H7 (cell line): ENCODE data around the gene RAD9B. TPM values are rescaled to one million over a fixed set of nuclear protein-coding genes. Genes with fewer than 3 reads are reported as not detected.

Experiments
- total RNA-seq: library from RNA; depleted of rRNA; stranded (reverse); fragments of >200 nt; shearing (Covaris generic); gene quantifications from 2 replicates; pipeline ENCODE4 v1.2.3, GENCODE V29; 2014; rRNA removed

RAD9B gene
- total RNA-seq, 1 experiment from 2014 or later = not detected

Other genes starting within 250 kb of the RAD9B start
- 98.7 and 107 TPM in 2 replicates for gene ATP2A2, start 221.1 kb upstream of the RAD9B start, total RNA-seq
- 77.3 and 90.4 TPM in 2 replicates for gene ANAPC7, start 98.6 kb upstream of the RAD9B start, total RNA-seq
- gene ARPC3, start 52.0 kb upstream of the RAD9B start, total RNA-seq = 237 and 256 TPM in 2 replicates
- gene GPN3, start 34.1 kb upstream of the RAD9B start, total RNA-seq = 32.7 and 37.5 TPM in 2 replicates
- gene FAM216A, start 33.5 kb upstream of the RAD9B start, total RNA-seq = 22.4 and 34.7 TPM in 2 replicates
- gene VPS29, start 220 bp upstream of the RAD9B start, total RNA-seq = 43.3 and 58.1 TPM in 2 replicates
- gene PPTC7, start 81.0 kb downstream of the RAD9B start, total RNA-seq = 4.6 and 7.4 TPM in 2 replicates
- 6.2 and 7.8 TPM in 2 replicates for gene TCTN1, start 111.8 kb downstream of the RAD9B start, total RNA-seq
- gene HVCN1, start 186.8 kb downstream of the RAD9B start, total RNA-seq = 5.8 and 6.9 TPM in 2 replicates
- gene PPP1CC, start 240.6 kb downstream of the RAD9B start, total RNA-seq = 251 and 310 TPM in 2 replicates